ENCODE data around the gene IGFBP7. TPM values are rescaled to one million over a fixed set of nuclear protein-coding genes. Genes with fewer than 3 reads are reported as not detected.

IGFBP7 gene
- total and polyA plus RNA-seq, 10 of the 15 experiments (the other 5 are each of a cell fraction or from before 2014, with no cell fraction given), result 0.69 to 1.9 (median 1.4) TPM; not detected in 5

DNA sequence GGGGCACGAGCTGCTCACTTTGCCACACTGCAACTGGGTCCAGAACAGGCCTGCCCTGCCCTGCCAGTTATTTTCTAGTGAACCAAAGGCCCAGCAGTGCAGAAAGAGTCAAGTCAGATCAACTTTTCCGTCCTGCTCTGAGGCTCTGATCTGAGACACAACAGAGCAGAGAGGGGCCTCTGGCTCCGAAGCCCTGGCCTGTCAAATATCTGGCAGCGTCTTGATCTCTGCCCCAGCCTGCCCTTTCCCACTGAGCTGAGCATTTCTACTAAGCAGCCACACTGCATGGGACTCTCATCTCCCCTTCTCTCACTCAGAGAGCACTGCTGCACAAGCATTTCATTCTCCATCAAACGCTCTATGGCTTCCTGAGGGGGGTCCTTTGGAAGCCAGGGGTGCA lies 11.8 kb downstream of the IGFBP7 start:
- Histone ChIP-seq H3K27me3 (replicated peaks in 1 of 2; ENCODE audit: control insufficient read depth in 2 of 2, insufficient read depth in 2 of 2, low read length in 1 of 2) (peaks cover 0 to 8% of the 10 kb centered on the region in 2 experiments; a peak in 3 of 4 replicates), H3K27ac (ENCODE audit: control insufficient read depth, insufficient read depth) (no peak overlapping the region), H3K4me3 (no peak overlapping the region), H3K79me2 (ENCODE audit: control insufficient read depth, insufficient read depth, low read length) (no peaks in the 10 kb centered on the region), H4K20me1 (ENCODE audit: control insufficient read depth, insufficient read depth) (no peaks in the 10 kb centered on the region), H3K9ac (ENCODE audit: control insufficient read depth, insufficient read depth, low read length) (no peak overlapping the region), H3K36me3 (ENCODE audit: control insufficient read depth in 2 of 2, insufficient read depth in 2 of 2, low read length in 1 of 2) (no peaks in the 10 kb centered on the region), H3K4me2 (ENCODE audit: control insufficient read depth, insufficient read depth) (no peak overlapping the region), H2AFZ (ENCODE audit: control insufficient read depth, low read depth, low read length) (no peak overlapping the region), H3K4me1 (ENCODE audit: control insufficient read depth, insufficient read depth, low read length) (no peaks in the 10 kb centered on the region), H3K9me3 (replicated peaks; ENCODE audit: control insufficient read depth, insufficient read depth, low read length) (no peaks in the 10 kb centered on the region)
- SMC1A ChIA-PET (ENCODE audit: uncharacterized antibody, unreplicated experiment), result no interaction called here
- ATAC-seq (no peak), FAIRE-seq (no peak), DNase-seq (ENCODE audit: low read depth, low spot score) (no peak)
- CTCF ChIA-PET, result no interaction called here
- POLR2A ChIA-PET, result no interaction called here
- in situ Hi-C loops (cut with MboI), result no loop called here
- RAD21 ChIA-PET (ENCODE audit: unreplicated experiment), result no interaction called here
- WGBS (ENCODE audit: insufficient coverage, insufficient replicate concordance, low lambda C conversion rate, missing lambda C conversion rate), result 0% methylated on average over 5 of the region's 5 CpGs
- intact Hi-C loops (cut with micrococcal nuclease; ENCODE audit: unreplicated experiment), result no loop called here
- no TSS peak for BruUV-seq (replicated peaks)
- TF ChIP-seq RAD51 (IDR thresholded peaks at IDR 0.05) (no peak), NRF1 (conservative IDR thresholded peaks at IDR 0.05; ENCODE audit: low read depth, low read length) (no peak), PAX8 (IDR thresholded peaks at IDR 0.05) (no peak), ZNF24 (IDR thresholded peaks at IDR 0.05) (no peak), MTA2 (IDR thresholded peaks at IDR 0.05; ENCODE audit: low read depth) (no peak), ZSCAN29 (IDR thresholded peaks at IDR 0.05) (no peak)

DNA sequence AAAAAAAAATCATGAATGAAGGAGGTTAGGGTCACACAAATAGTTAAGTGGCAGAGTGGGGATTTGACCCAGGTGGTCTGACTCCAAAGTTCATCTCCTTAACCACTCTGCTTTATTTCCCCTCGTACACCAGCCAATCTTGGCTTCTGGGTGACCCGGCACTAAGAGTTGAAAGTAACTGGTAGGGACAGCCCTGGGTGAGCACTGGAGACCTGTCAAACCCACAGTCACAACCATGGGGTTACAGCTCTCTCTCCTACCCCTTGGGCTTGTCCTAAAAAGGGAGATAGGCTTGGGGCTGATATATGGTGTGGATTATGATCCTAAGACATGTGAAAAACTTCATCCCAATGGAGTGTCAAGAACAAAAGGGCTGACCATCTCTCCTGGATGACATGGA lies 12.5 kb downstream of the IGFBP7 start:
- H3K4me1 ChIP-seq (ENCODE audit: control insufficient read depth, insufficient read depth, low read length), result no peaks in the 10 kb centered on the region
- H3K9ac ChIP-seq (ENCODE audit: control insufficient read depth, insufficient read depth, low read length), result no peak overlapping the region
- H4K20me1 ChIP-seq (ENCODE audit: control insufficient read depth, insufficient read depth), result no peaks in the 10 kb centered on the region
- RAD21 ChIA-PET (ENCODE audit: unreplicated experiment), result no interaction called here
- DNase-seq (ENCODE audit: low read depth, low spot score) (no peak), FAIRE-seq (no peak), ATAC-seq (no peak)
- WGBS (ENCODE audit: insufficient coverage, insufficient replicate concordance, low lambda C conversion rate, missing lambda C conversion rate), result 17% methylated on average over 2 of the region's 2 CpGs
- TF ChIP-seq, protein P1, sequence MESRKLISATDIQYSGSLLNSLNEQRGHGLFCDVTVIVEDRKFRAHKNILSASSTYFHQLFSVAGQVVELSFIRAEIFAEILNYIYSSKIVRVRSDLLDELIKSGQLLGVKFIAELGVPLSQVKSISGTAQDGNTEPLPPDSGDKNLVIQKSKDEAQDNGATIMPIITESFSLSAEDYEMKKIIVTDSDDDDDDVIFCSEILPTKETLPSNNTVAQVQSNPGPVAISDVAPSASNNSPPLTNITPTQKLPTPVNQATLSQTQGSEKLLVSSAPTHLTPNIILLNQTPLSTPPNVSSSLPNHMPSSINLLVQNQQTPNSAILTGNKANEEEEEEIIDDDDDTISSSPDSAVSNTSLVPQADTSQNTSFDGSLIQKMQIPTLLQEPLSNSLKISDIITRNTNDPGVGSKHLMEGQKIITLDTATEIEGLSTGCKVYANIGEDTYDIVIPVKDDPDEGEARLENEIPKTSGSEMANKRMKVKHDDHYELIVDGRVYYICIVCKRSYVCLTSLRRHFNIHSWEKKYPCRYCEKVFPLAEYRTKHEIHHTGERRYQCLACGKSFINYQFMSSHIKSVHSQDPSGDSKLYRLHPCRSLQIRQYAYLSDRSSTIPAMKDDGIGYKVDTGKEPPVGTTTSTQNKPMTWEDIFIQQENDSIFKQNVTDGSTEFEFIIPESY (IDR thresholded peaks at IDR 0.05), result no peak
- no peak for TF ChIP-seq NFYB (IDR thresholded peaks at IDR 0.05; ENCODE audit: insufficient read depth, low read depth, low read length)
- H3K4me2 ChIP-seq (ENCODE audit: control insufficient read depth, insufficient read depth), result no peak overlapping the region
- no peaks in the 10 kb centered on the region for H3K36me3 ChIP-seq (ENCODE audit: control insufficient read depth in 2 of 2, insufficient read depth in 2 of 2, low read length in 1 of 2)
- SMC1A ChIA-PET (ENCODE audit: uncharacterized antibody, unreplicated experiment), result no interaction called here
- CTCF ChIA-PET, result no interaction called here
- H3K27me3 ChIP-seq (replicated peaks in 1 of 2; ENCODE audit: control insufficient read depth in 2 of 2, insufficient read depth in 2 of 2, low read length in 1 of 2), result peaks cover 0 to 8% of the 10 kb centered on the region in 2 experiments; a peak in 3 of 4 replicates
- in situ Hi-C loops (cut with MboI), result no loop called here
- POLR2A ChIA-PET, result no interaction called here
- H3K9me3 ChIP-seq (replicated peaks; ENCODE audit: control insufficient read depth, insufficient read depth, low read length), result no peaks in the 10 kb centered on the region
- intact Hi-C loops (cut with micrococcal nuclease; ENCODE audit: unreplicated experiment), result no loop called here
- no peak overlapping the region for H2AFZ ChIP-seq (ENCODE audit: control insufficient read depth, low read depth, low read length)
- H3K4me3 ChIP-seq, result no peak overlapping the region
- BruUV-seq (replicated peaks), result no TSS peak
- no peaks in the 10 kb centered on the region for H3K79me2 ChIP-seq (ENCODE audit: control insufficient read depth, insufficient read depth, low read length)
- no peak overlapping the region for H3K27ac ChIP-seq (ENCODE audit: control insufficient read depth, insufficient read depth)

All from GM12878 (cell line).